Panc1 (cell line): ENCODE data around the gene SLC7A11.

Experiments
- POLR2AphosphoS5 ChIP-seq: IDR thresholded peaks from 2 replicates; pipeline ENCODE4 v1.6.1; 2012; ENCODE audit warnings: mild to moderate bottlenecking, low read depth, low read length, moderate library complexity
- TF ChIP-seq, protein P1 (sequence below), 2 experiments: IDR thresholded peaks; 2 replicates each; pipeline ENCODE4 v1.6.1; 2011 to 2012; ENCODE audit warnings: low read depth in 2 of 2, control low read depth in 1 of 2, low read length in 1 of 2, mild to moderate bottlenecking in 1 of 2, moderate library complexity in 1 of 2; ENCODE audit not compliant: insufficient read depth in 1 of 2

DNA sequence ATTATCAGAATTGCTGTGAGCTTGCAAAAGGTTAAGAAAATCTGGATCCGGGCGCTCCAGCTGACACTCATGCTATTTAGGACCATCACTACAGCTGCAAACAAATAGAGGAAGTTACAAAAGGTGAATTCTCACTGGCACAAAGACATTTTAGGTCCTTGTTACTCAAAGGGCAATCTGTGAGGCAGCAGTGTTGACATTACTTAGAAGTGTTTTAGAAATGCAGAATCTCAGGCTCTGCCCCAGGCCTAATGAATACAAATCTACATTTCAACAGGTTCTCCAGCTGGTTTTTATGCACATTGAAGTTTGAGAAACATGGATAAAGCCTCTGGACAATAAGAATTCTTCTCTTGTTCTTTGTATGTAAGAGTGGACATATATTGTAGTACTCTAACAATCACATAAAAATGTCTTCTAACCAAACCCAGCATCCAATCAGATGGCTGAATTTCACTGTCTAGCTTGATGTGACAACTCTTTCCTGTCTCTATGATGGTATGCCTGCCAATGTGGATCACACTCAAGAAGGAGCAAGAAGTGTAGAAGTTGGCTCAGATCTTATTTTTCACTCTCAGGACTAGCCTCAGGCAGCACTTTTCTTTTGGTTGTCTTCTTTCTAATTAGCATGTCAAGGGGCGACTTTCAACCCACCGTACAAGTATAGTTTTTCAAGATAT lies 18.8 kb downstream of the SLC7A11 start:
- TF ChIP-seq, protein P1, sequence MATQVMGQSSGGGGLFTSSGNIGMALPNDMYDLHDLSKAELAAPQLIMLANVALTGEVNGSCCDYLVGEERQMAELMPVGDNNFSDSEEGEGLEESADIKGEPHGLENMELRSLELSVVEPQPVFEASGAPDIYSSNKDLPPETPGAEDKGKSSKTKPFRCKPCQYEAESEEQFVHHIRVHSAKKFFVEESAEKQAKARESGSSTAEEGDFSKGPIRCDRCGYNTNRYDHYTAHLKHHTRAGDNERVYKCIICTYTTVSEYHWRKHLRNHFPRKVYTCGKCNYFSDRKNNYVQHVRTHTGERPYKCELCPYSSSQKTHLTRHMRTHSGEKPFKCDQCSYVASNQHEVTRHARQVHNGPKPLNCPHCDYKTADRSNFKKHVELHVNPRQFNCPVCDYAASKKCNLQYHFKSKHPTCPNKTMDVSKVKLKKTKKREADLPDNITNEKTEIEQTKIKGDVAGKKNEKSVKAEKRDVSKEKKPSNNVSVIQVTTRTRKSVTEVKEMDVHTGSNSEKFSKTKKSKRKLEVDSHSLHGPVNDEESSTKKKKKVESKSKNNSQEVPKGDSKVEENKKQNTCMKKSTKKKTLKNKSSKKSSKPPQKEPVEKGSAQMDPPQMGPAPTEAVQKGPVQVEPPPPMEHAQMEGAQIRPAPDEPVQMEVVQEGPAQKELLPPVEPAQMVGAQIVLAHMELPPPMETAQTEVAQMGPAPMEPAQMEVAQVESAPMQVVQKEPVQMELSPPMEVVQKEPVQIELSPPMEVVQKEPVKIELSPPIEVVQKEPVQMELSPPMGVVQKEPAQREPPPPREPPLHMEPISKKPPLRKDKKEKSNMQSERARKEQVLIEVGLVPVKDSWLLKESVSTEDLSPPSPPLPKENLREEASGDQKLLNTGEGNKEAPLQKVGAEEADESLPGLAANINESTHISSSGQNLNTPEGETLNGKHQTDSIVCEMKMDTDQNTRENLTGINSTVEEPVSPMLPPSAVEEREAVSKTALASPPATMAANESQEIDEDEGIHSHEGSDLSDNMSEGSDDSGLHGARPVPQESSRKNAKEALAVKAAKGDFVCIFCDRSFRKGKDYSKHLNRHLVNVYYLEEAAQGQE (IDR thresholded peaks at IDR 0.05; ENCODE audit: insufficient read depth in 1 of 2, low read depth in 2 of 2, low read length in 1 of 2), result no peak
- TF ChIP-seq POLR2AphosphoS5, result no peak
